Chondrocyte (in vitro differentiated cells): Measurements from ENCODE around the gene AGK. TPM values are rescaled to one million over a fixed set of nuclear protein-coding genes. Genes with fewer than 3 reads are reported as not detected.

Experiments used
- DNase-seq: peaks from one replicate; pipeline ENCODE4 v3.0.0; 2021; ENCODE audit warnings: mixed read lengths, low spot score
- H3K27ac Mint-ChIP-seq: one replicate; pipeline ENCODE4 v1.8.0; 2021; ENCODE audit warnings: mild to moderate bottlenecking, moderate library complexity, mixed read lengths; ENCODE audit not compliant: unreplicated experiment
- H3K27me3 Mint-ChIP-seq: 2 replicates; pipeline ENCODE4 v1.8.0; 2021; ENCODE audit warnings: low read depth, mixed read lengths
- H3K36me3 Mint-ChIP-seq: 2 replicates; pipeline ENCODE4 v1.8.0; 2021; ENCODE audit warnings: low read depth, mixed read lengths
- H3K4me1 Mint-ChIP-seq: 2 replicates; pipeline ENCODE4 v1.8.0; 2021; ENCODE audit warnings: low read depth, mild to moderate bottlenecking, mixed read lengths
- H3K4me3 Mint-ChIP-seq: one replicate; pipeline ENCODE4 v1.8.0; 2021; ENCODE audit warnings: mild to moderate bottlenecking, moderate library complexity, mixed read lengths; ENCODE audit not compliant: unreplicated experiment
- H3K9me3 Mint-ChIP-seq: 2 replicates; pipeline ENCODE4 v1.8.0; 2021; ENCODE audit warnings: low read depth, mixed read lengths
- total RNA-seq: library from RNA; stranded (reverse); gene quantifications from 3 replicates; pipeline ENCODE4 v1.2.1, GENCODE V29; 2021
- TF ChIP-seq, protein P1 (sequence below): fragments of 200-600 bp; sonication (generic); IDR thresholded peaks from 2 replicates; pipeline ENCODE4 v1.5.0; 2021; ENCODE audit warnings: antibody characterized with exemption, mild to moderate bottlenecking, moderate library complexity

The AGK gene
- total RNA-seq, 1 donor from 2014 or later: 22.1 TPM

DNA sequence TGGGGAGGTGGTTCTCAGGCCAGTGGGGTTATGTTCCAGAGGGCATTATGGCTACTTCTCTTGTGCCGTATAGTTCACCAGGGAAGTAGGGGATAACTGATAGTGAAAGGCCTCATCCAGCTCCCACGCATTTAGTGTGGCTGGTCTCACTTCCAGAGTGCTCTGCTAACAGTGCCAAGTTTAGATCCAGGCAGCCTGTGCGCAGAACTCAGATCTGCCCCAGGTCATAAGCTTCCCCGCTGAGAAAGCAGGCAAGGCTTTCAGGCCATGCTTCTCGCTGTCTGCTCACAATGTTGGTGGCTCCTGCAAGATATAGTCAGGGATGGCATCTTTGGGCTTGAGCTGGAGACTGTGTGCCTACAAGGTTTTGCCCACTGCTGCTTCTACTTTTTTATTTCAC, 11.3 kb downstream of the AGK start:
- Mint-ChIP-seq H3K4me3 (no peak overlapping the region), H3K27ac (no peak overlapping the region), H3K36me3 (peaks cover 36% of the 10 kb centered on the region), H3K27me3 (no peaks in the 10 kb centered on the region), H3K4me1 (peaks cover 24% of the 10 kb centered on the region), H3K9me3 (peaks cover 9% of the 10 kb centered on the region)
- TF ChIP-seq, protein P1, sequence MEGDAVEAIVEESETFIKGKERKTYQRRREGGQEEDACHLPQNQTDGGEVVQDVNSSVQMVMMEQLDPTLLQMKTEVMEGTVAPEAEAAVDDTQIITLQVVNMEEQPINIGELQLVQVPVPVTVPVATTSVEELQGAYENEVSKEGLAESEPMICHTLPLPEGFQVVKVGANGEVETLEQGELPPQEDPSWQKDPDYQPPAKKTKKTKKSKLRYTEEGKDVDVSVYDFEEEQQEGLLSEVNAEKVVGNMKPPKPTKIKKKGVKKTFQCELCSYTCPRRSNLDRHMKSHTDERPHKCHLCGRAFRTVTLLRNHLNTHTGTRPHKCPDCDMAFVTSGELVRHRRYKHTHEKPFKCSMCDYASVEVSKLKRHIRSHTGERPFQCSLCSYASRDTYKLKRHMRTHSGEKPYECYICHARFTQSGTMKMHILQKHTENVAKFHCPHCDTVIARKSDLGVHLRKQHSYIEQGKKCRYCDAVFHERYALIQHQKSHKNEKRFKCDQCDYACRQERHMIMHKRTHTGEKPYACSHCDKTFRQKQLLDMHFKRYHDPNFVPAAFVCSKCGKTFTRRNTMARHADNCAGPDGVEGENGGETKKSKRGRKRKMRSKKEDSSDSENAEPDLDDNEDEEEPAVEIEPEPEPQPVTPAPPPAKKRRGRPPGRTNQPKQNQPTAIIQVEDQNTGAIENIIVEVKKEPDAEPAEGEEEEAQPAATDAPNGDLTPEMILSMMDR: no peak
- DNase-seq: no peak

DNA sequence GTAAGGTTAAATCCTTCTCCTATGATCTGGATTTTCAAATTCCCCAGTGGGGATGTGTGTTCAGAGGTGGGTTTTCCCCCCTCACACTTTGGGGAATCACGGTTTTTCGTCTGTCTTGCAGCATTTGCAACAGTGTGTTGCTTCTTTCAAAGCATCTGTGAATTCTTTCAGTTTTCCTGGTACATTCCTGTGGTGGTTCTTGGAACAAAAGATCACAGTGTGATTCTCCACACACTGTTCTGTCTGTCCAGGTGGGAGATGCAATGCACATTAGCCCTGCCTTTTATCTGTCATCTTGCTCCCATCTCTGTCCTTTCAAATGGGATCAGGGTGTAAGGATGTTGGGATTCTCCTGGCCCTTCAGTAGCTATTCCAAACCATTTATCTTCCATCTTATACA, 11.8 kb downstream of the AGK start:
- Mint-ChIP-seq H3K27ac (no peak overlapping the region), H3K4me3 (no peak overlapping the region), H3K9me3 (peaks cover 9% of the 10 kb centered on the region), H3K36me3 (peaks cover 35% of the 10 kb centered on the region), H3K27me3 (no peaks in the 10 kb centered on the region), H3K4me1 (peaks cover 20% of the 10 kb centered on the region)
- DNase-seq: no peak
- TF ChIP-seq, protein P1: no peak

DNA sequence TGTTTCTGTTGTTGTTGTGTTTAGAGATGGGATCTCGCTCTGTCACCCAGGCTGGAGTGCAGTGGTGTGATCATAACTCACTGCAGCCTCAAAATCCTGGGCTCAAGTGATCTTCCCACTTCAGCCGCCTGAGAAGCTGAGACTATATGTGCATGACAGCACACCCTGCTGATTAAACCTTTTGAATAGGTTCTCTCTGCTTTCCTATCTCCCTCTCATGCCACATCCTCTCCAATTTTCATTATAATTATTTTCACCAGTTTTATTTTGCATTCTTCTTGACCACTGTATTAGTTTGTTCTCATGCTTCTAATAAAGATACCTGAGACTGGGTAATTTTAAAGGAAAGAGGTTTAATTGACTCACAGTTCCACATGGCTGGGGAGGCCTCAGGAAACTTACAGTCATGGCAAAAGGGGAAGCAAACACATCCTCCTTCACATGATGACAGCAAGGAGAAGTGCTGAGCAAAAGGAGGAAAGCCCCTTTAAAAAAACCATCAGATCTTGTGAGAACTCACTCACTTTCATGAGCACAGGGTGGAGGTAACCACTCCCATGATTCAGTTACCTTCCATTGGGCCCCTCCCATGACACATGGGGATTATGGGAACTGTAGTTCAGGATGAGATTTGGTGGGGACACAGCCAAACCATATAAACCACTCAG, 12.9 kb downstream of the AGK start:
- TF ChIP-seq, protein P1: no peak
- H3K9me3 Mint-ChIP-seq: peaks cover 9% of the 10 kb centered on the region
- no peaks in the 10 kb centered on the region for H3K27me3 Mint-ChIP-seq
- H3K36me3 Mint-ChIP-seq: peaks cover 33% of the 10 kb centered on the region
- H3K27ac Mint-ChIP-seq: no peak overlapping the region
- peaks cover 8% of the 10 kb centered on the region for H3K4me1 Mint-ChIP-seq
- H3K4me3 Mint-ChIP-seq: no peak overlapping the region
- DNase-seq: no peak

DNA sequence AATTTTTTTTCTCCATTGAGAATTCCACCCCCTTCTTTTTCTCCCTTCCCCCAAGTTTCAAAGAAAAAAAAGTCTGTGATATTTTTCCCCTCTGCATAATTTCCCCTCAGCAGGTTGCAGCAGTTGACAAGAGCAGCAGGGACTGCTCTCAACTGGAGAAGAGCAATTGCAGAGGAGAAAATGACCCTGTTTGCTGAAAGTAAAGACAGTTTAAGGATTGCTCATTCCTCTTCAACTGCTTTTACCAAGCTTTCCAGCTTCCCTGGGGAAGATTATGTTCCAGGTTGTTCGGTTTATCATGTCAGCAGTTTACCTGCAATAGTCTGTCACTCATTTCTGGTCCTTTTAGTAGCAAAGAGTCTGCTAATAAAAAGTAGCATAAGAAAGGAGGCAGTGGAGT, 16.2 kb downstream of the AGK start:
- H3K27ac Mint-ChIP-seq: no peak overlapping the region
- H3K4me3 Mint-ChIP-seq: no peak overlapping the region
- no peaks in the 10 kb centered on the region for H3K27me3 Mint-ChIP-seq
- DNase-seq: no peak
- peaks cover 27% of the 10 kb centered on the region for H3K36me3 Mint-ChIP-seq
- TF ChIP-seq, protein P1: no peak
- H3K4me1 Mint-ChIP-seq: peaks cover 8% of the 10 kb centered on the region
- no peaks in the 10 kb centered on the region for H3K9me3 Mint-ChIP-seq

DNA sequence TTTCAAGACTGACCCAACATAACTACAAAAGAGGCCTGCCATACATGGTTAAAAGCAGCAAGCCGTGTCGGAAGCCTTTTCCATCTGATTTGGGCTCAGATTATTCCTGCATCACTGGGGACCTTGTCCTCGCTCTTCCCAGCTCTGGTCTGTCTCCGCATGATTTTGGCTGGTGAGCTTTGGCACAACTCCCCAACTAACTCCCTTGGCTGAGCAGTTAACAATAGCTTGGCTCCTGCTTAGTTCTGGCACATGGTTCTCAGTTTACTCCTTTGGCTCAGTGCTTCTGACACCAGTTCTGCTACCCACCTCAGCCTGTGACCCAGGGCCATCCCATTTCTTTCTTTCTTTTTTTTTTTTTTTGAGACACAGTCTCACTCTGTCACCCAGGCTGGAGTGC, 17.0 kb downstream of the AGK start:
- Mint-ChIP-seq H3K4me3 (no peak overlapping the region), H3K27ac (no peak overlapping the region), H3K36me3 (peaks cover 24% of the 10 kb centered on the region), H3K27me3 (no peaks in the 10 kb centered on the region), H3K9me3 (no peaks in the 10 kb centered on the region), H3K4me1 (peaks cover 1% of the 10 kb centered on the region)
- TF ChIP-seq, protein P1: no peak
- DNase-seq: no peak
